Right atrium auricular region (tissue), 2 donors: ENCODE results near the gene AP2S1. TPM values are rescaled to one million over a fixed set of nuclear protein-coding genes. Genes with fewer than 3 reads are reported as not detected.

Source experiments
- DNase-seq: peaks from one replicate; pipeline ENCODE4 v3.0.0-alpha.2; 2019; ENCODE audit warnings: low spot score
- H3K27ac ChIP-seq, 2 donors: fragments of 200-600 bp; sonication (generic); 1 replicate in 1 of 2; 2 replicates in 1 of 2; pipeline ENCODE4 v1.5.1; 2016 to 2019
- H3K27me3 ChIP-seq, 2 donors: fragments of 200-600 bp; sonication (generic); one replicate each; pipeline versions ENCODE4 v1.5.1 to v1.6.0; 2017 to 2019
- H3K36me3 ChIP-seq: fragments of 200-600 bp; sonication (generic); one replicate; pipeline ENCODE4 v1.5.1; 2016
- H3K4me1 ChIP-seq, 2 donors: fragments of 200-600 bp; sonication (generic); one replicate each; pipeline versions ENCODE4 v1.5.1 to v1.6.0; 2017 to 2019
- H3K4me3 ChIP-seq, 2 donors: fragments of 200-600 bp; sonication (generic); 1 replicate in 1 of 2; 2 replicates in 1 of 2; pipeline ENCODE4 v1.5.1; 2017 to 2019; ENCODE audit warnings: mild to moderate bottlenecking in 1 of 2, moderate library complexity in 1 of 2
- H3K9me3 ChIP-seq, 2 donors: fragments of 200-600 bp; sonication (generic); one replicate each; pipeline ENCODE4 v1.5.1; 2019
- CTCF ChIP-seq, 2 donors: fragments of 200-600 bp; sonication (generic); IDR thresholded peaks; one replicate each; pipeline ENCODE4 v1.5.1; 2019; ENCODE audit warnings: antibody characterized with exemption in 2 of 2
- total RNA-seq, 2 donors: library from RNA; depleted of rRNA; stranded (reverse); fragments of >200 nt; gene quantifications; one replicate each; pipeline ENCODE4 v1.1.0, GENCODE V29; 2016

Gene AP2S1
- total RNA-seq, result 100 to 1,000 TPM in 1 of 2 donors, 10 to 100 TPM in 1; 61.0 to 103 TPM

- peak; percentile 98 for DNase-seq
- Histone ChIP-seq H3K9me3 (no peaks in the 10 kb centered on the region), H3K4me1 (peaks cover 0 to 15% of the 10 kb centered on the region in 2 donors), H3K27me3 (no peaks in the 10 kb centered on the region), H3K4me3 (peak within 1 kb of the TSS; percentile 75 to 91), H3K27ac (peak within 1 kb of the TSS; percentile 76 to 89), H3K36me3 (peaks cover 4% of the 10 kb centered on the region)
- peak in 1 of 2 donors; percentile 17 for TF ChIP-seq CTCF (IDR thresholded peaks at IDR 0.05)
Measured at GRCh38 chr19:46850228-46851203, at the start of gene AP2S1. TSS of gene AP2S1 (minus strand) at chr19:46850846. CDS start at chr19:46850766, 80 bp downstream.

GRCh38 chr19:46900341-46900740, 49.7 kb upstream of the AP2S1 start:
- no peak for TF ChIP-seq CTCF (IDR thresholded peaks at IDR 0.05)
- Histone ChIP-seq H3K27me3 (no peaks in the 10 kb centered on the region), H3K36me3 (no peaks in the 10 kb centered on the region), H3K27ac (no peak overlapping the region), H3K4me3 (no peak overlapping the region), H3K9me3 (no peaks in the 10 kb centered on the region), H3K4me1 (peaks cover 0 to 52% of the 10 kb centered on the region in 2 donors)
- no peak for DNase-seq

GRCh38 chr19:46898731-46899130, 48.1 kb upstream of the AP2S1 start:
- H3K4me1 ChIP-seq, result peaks cover 0 to 36% of the 10 kb centered on the region in 2 donors
- H3K27ac ChIP-seq, result no peak overlapping the region
- no peak overlapping the region for H3K4me3 ChIP-seq
- H3K27me3 ChIP-seq, result no peaks in the 10 kb centered on the region
- DNase-seq, result no peak
- no peak for TF ChIP-seq CTCF (IDR thresholded peaks at IDR 0.05)
- H3K36me3 ChIP-seq, result no peaks in the 10 kb centered on the region
- H3K9me3 ChIP-seq, result no peaks in the 10 kb centered on the region

GRCh38 chr19:46896076-46896794, 45.6 kb upstream of the AP2S1 start:
- DNase-seq, result no peak
- H3K9me3 ChIP-seq, result no peaks in the 10 kb centered on the region
- H3K4me1 ChIP-seq, result peaks cover 0 to 11% of the 10 kb centered on the region in 2 donors
- H3K36me3 ChIP-seq, result no peaks in the 10 kb centered on the region
- H3K4me3 ChIP-seq, result no peak overlapping the region
- no peak for TF ChIP-seq CTCF (IDR thresholded peaks at IDR 0.05)
- no peaks in the 10 kb centered on the region for H3K27me3 ChIP-seq
- no peak overlapping the region for H3K27ac ChIP-seq

- Histone ChIP-seq H3K9me3 (no peaks in the 10 kb centered on the region), H3K4me1 (peaks cover 0 to 7% of the 10 kb centered on the region in 2 donors), H3K36me3 (no peaks in the 10 kb centered on the region), H3K4me3 (no peak overlapping the region), H3K27me3 (no peaks in the 10 kb centered on the region), H3K27ac (no peak overlapping the region)
- DNase-seq, result no peak
- no peak for TF ChIP-seq CTCF (IDR thresholded peaks at IDR 0.05)
Measured at GRCh38 chr19:46892252-46893179, 41.9 kb upstream of the AP2S1 start.
